Hepatocyte (in vitro differentiated cells): ENCODE data around the gene INO80C. TPM values are rescaled to one million over a fixed set of nuclear protein-coding genes. Genes with fewer than 3 reads are reported as not detected.

Source experiments
- DNase-seq: peaks from one replicate; pipeline ENCODE4 v3.0.0-alpha.2; 2016; ENCODE audit warnings: low spot score
- H2AFZ ChIP-seq: fragments of 200-600 bp; sonication (generic); 2 replicates; pipeline ENCODE4 v1.6.0; 2016; ENCODE audit warnings: antibody characterized with exemption, mild to moderate bottlenecking
- H3K27ac ChIP-seq: fragments of 200-600 bp; sonication (generic); 2 replicates; pipeline ENCODE4 v1.5.1; 2016; ENCODE audit warnings: mild to moderate bottlenecking
- H3K27me3 ChIP-seq: fragments of 200-600 bp; sonication (generic); 2 replicates; pipeline ENCODE4 v1.6.1; 2016
- H3K36me3 ChIP-seq: fragments of 200-600 bp; sonication (generic); replicated peaks from 2 replicates; pipeline ENCODE4 v1.5.1; 2016; ENCODE audit warnings: low read depth; ENCODE audit not compliant: insufficient read depth
- H3K4me1 ChIP-seq: fragments of 200-600 bp; sonication (generic); 2 replicates; pipeline ENCODE4 v1.5.1; 2016; ENCODE audit warnings: mild to moderate bottlenecking, moderate library complexity; ENCODE audit not compliant: insufficient read depth
- H3K4me2 ChIP-seq: fragments of 200-600 bp; sonication (generic); 2 replicates; pipeline ENCODE4 v1.6.0; 2016
- H3K4me3 ChIP-seq: fragments of 200-600 bp; sonication (generic); 2 replicates; pipeline ENCODE4 v1.5.1; 2016; ENCODE audit warnings: mild to moderate bottlenecking
- H3K79me2 ChIP-seq: fragments of 200-600 bp; sonication (generic); 2 replicates; pipeline ENCODE4 v1.6.0; 2017; ENCODE audit warnings: mild to moderate bottlenecking
- H3K9me2 ChIP-seq: fragments of 200-600 bp; sonication (generic); replicated peaks from 2 replicates; pipeline ENCODE4 v1.6.0; 2017; ENCODE audit warnings: mild to moderate bottlenecking; ENCODE audit not compliant: insufficient read depth
- H3K9me3 ChIP-seq: fragments of 200-600 bp; sonication (generic); 2 replicates; pipeline ENCODE4 v1.5.1; 2016; ENCODE audit warnings: low read depth, mild to moderate bottlenecking
- H4K20me1 ChIP-seq: fragments of 200-600 bp; sonication (generic); 2 replicates; pipeline ENCODE4 v1.6.0; 2016; ENCODE audit warnings: mild to moderate bottlenecking; ENCODE audit not compliant: insufficient read depth, poor library complexity, severe bottlenecking
- EZH2 ChIP-seq: fragments of 200-600 bp; sonication (generic); IDR thresholded peaks from 2 replicates; pipeline ENCODE4 v1.6.1; 2016; ENCODE audit warnings: antibody characterized with exemption, mild to moderate bottlenecking, borderline replicate concordance
- EZH2phosphoT487 ChIP-seq: fragments of 200-600 bp; sonication (generic); IDR thresholded peaks from one replicate; pipeline ENCODE4 v1.6.1; 2018; ENCODE audit warnings: antibody characterized with exemption, mild to moderate bottlenecking, low read depth, moderate library complexity; ENCODE audit not compliant: unreplicated experiment, severe bottlenecking
- WGBS: methylation state at CpG from one replicate; pipeline ENCODE4 v1.1.6; 2016; ENCODE audit warnings: low lambda C conversion rate; ENCODE audit errors: missing lambda C conversion rate; 5-methylcytosine and 5-hydroxymethylcytosine counted together
- polyA plus RNA-seq: library from polyadenylated mRNA; unstranded; fragments of >200 nt; fragmentation: Nextera tagmentation; extraction: Ambion mirVana; gene quantifications from 2 replicates; pipeline ENCODE4 v1.2.1, GENCODE V29; 2016
- total RNA-seq: library from RNA; depleted of rRNA; stranded (reverse); fragments of >200 nt; gene quantifications from 2 replicates; pipeline ENCODE4 v1.2.3, GENCODE V29; 2014
- TF ChIP-seq, protein P1 (sequence below): fragments of 200-600 bp; sonication (generic); IDR thresholded peaks from 2 replicates; pipeline ENCODE4 v1.5.1; 2016; ENCODE audit warnings: antibody characterized with exemption, mild to moderate bottlenecking; ENCODE audit not compliant: poor library complexity

Gene INO80C
- total and polyA plus RNA-seq, 2 experiments from 2014 or later, result 16.5 to 25.1 TPM

- WGBS, result 96% methylated on average over 7 of the region's 7 CpGs
- TF ChIP-seq EZH2phosphoT487 (no peak), EZH2 (no peak)
- TF ChIP-seq, protein P1, sequence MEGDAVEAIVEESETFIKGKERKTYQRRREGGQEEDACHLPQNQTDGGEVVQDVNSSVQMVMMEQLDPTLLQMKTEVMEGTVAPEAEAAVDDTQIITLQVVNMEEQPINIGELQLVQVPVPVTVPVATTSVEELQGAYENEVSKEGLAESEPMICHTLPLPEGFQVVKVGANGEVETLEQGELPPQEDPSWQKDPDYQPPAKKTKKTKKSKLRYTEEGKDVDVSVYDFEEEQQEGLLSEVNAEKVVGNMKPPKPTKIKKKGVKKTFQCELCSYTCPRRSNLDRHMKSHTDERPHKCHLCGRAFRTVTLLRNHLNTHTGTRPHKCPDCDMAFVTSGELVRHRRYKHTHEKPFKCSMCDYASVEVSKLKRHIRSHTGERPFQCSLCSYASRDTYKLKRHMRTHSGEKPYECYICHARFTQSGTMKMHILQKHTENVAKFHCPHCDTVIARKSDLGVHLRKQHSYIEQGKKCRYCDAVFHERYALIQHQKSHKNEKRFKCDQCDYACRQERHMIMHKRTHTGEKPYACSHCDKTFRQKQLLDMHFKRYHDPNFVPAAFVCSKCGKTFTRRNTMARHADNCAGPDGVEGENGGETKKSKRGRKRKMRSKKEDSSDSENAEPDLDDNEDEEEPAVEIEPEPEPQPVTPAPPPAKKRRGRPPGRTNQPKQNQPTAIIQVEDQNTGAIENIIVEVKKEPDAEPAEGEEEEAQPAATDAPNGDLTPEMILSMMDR, result no peak
- no peak for DNase-seq
- H3K27me3 ChIP-seq, result no peaks in the 10 kb centered on the region
- no peaks in the 10 kb centered on the region for H3K79me2 ChIP-seq
- peaks cover 9% of the 10 kb centered on the region for H3K4me1 ChIP-seq
- H4K20me1 ChIP-seq, result no peaks in the 10 kb centered on the region
- H3K36me3 ChIP-seq, result no peaks in the 10 kb centered on the region
- no peak overlapping the region for H3K27ac ChIP-seq
- no peak overlapping the region for H3K4me3 ChIP-seq
- no peak overlapping the region for H2AFZ ChIP-seq
- H3K4me2 ChIP-seq, result no peak overlapping the region
- H3K9me3 ChIP-seq, result no peaks in the 10 kb centered on the region
- no peaks in the 10 kb centered on the region for H3K9me2 ChIP-seq
Observed at GRCh38 chr18:35514752-35515459, 17.1 kb upstream of the INO80C start.

DNA sequence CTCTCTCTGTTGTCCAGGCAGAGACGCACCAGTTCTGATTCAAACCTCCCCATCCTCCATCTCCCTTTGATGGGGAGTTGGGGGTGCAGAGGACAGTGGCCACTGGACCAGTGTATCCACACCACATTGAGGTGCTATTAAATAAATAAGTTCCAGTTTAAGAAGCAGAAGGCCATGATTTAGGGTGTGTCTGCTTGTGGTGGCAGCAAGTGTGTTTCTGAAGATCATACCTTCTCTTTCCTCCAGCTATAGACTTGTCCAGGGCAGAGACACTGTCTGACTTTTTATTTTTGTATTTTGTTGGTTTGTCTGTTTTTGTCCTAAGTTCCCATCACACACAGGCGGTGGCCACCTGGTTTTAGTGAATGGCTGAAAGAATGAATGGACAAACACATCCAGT, 16.5 kb upstream of the INO80C start:
- Histone ChIP-seq H4K20me1 (no peaks in the 10 kb centered on the region), H3K4me3 (no peak overlapping the region), H3K27me3 (no peaks in the 10 kb centered on the region), H3K4me1 (peaks cover 9% of the 10 kb centered on the region), H3K9me2 (no peaks in the 10 kb centered on the region), H3K79me2 (no peaks in the 10 kb centered on the region), H2AFZ (no peak overlapping the region), H3K27ac (no peak overlapping the region), H3K36me3 (no peaks in the 10 kb centered on the region), H3K4me2 (no peak overlapping the region), H3K9me3 (no peaks in the 10 kb centered on the region)
- DNase-seq, result no peak
- 100% methylated on average over 2 of the region's 2 CpGs for WGBS
- TF ChIP-seq, protein P1, result no peak

DNA sequence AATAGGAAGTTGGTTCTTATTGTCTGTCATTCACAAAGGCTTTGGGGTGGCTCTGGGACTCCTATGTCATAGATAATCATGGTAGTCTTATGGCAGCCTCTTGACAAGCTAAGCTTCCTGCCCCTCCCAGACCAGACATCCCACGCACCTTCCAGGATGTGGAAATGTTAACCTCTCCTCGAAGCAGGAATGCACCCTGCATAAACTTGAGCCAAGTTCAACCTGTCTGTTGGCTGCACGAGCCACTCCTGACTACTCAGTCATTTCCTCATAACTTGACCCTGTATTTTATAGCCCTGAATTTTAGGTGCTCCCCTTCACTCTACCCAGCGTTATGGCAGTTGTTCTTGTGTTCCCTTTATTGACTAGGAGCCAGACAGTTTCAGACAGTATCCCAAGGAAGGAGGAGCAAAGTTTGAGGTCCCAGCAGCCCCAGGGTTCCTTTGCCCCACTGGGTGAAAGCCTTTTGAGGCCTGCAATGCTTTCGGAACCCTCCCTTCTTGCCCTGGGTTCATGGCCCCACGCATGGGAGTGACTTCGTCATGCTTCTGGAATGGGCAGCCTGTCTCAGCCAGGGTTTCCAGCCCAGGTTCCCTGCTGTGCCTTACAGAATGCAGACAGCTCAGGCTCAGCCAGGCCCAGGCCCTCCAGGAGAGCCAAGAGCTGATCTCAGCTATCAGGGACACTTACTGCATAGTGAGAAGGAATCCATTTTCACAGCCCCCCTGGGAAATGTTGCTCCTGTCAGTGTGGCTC, 15.6 kb upstream of the INO80C start:
- WGBS, result 69% methylated on average over 7 of the region's 7 CpGs
- Histone ChIP-seq H3K9me3 (no peaks in the 10 kb centered on the region), H3K4me3 (no peak overlapping the region), H3K36me3 (no peaks in the 10 kb centered on the region), H3K4me1 (peaks cover 9% of the 10 kb centered on the region), H3K27me3 (no peaks in the 10 kb centered on the region), H3K4me2 (no peak overlapping the region), H3K9me2 (no peaks in the 10 kb centered on the region), H2AFZ (no peak overlapping the region), H3K79me2 (no peaks in the 10 kb centered on the region), H3K27ac (peak overlapping the region; percentile 37), H4K20me1 (no peaks in the 10 kb centered on the region)
- peak; percentile 36 for DNase-seq
- TF ChIP-seq EZH2phosphoT487 (no peak), EZH2 (no peak)

- Histone ChIP-seq H3K36me3 (no peaks in the 10 kb centered on the region), H4K20me1 (no peaks in the 10 kb centered on the region), H3K4me3 (no peak overlapping the region), H3K9me3 (no peaks in the 10 kb centered on the region), H3K9me2 (no peaks in the 10 kb centered on the region), H3K79me2 (no peaks in the 10 kb centered on the region), H3K27me3 (no peaks in the 10 kb centered on the region), H3K4me1 (peaks cover 9% of the 10 kb centered on the region), H2AFZ (no peak overlapping the region), H3K4me2 (no peak overlapping the region), H3K27ac (peak overlapping the region; percentile 37)
- no peak for DNase-seq
- TF ChIP-seq, protein P1, result no peak
- TF ChIP-seq EZH2phosphoT487 (no peak), EZH2 (no peak)
- WGBS, result 89% methylated on average over 2 of the region's 2 CpGs
Observed at GRCh38 chr18:35512761-35513160, 15.0 kb upstream of the INO80C start.
